GM20431 (cell line): ENCODE data around the gene GALNT7.

ENCODE experiments used
- in situ Hi-C: fragments of 300-500 bp; cut with MseI, MboI; formaldehyde crosslinking; loops from one replicate; pipeline ENCODE4 v1.15.0; 2020; ENCODE audit warnings: low sequenced_read_pairs; ENCODE audit not compliant: unreplicated experiment

GALNT7 gene

DNA sequence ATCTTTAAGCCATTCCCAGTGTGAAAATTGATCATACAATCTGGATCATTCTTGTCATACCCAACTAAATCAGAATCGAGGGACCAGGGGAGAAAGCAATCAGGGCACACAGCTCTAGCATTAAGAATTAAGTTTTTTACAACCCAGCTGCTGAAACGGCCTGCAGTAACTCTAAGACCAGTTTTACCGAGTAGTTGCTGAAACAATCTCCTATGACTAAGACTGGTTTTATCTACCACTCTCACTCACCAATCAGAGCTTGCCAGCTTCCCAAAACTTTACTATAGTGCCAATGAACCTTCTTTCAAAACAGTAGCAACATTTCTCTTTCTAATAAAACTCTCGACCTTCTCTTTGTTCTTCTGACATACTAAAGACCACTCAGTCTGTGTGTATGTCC is 199.3 kb downstream of the GALNT7 start:
- in situ Hi-C loops, result no loop called here

DNA sequence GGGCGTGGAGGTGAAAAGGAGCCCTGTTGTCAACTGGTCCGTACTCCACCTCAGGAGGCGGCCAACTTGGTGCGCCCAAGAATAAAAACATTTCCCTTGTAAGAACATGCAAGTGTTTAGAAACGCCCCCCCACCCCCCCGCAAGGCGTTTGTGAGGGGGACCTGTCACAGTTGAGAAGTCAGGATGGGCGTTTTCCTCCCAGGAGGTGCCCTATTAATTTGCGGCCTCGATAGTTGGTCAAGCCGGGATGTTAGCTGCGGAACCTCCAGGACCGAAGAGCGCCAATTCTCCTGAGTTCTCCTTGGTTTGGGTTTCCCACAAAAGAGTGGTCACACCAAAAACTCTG is 201.5 kb downstream of the GALNT7 start:
- in situ Hi-C loops, result no loop called here

DNA sequence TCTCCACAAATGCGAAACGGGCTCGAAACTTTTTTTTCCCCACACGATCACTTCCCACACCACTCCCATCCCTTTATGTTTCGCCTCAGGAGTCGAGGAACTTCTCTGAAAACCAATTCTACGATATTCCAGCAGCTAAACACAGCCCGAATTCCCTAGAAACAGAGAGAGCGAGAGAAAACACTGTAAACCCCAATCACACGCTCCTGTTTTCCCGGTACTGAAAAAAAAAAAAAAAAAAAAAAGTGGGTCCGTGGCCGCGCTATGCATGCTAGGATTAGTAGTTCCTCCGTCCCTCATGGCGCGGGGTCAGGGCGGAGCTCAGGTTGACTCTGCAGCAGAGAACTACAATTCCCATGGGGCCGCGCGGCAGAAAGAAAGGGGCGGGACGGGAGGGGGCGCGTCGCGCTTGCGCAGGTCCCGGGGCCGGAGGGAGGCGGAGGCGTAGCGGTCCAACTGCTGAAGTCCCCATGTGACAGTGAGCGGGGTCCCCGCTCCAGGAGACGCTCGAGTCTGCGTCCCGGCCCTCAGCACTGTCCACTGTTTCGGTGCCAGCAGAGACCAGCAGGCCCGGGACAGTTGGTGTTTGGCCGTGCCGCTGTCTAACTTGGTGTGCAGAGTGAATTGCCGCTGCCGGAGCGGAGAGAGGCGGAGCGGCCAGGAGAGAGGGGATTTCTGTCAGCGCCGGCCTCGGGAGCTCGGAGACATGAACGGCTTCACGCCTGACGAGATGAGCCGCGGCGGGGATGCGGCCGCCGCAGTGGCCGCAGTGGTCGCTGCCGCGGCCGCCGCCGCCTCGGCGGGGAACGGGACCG is 202.1 kb downstream of the GALNT7 start, which contains the start of gene SAP30:
SAP30 (plus strand) TSS at position 478 of the 815 bp plus-strand sequence; CDS start at position 707, 229 bp downstream.
- in situ Hi-C loops, result no loop called here

DNA sequence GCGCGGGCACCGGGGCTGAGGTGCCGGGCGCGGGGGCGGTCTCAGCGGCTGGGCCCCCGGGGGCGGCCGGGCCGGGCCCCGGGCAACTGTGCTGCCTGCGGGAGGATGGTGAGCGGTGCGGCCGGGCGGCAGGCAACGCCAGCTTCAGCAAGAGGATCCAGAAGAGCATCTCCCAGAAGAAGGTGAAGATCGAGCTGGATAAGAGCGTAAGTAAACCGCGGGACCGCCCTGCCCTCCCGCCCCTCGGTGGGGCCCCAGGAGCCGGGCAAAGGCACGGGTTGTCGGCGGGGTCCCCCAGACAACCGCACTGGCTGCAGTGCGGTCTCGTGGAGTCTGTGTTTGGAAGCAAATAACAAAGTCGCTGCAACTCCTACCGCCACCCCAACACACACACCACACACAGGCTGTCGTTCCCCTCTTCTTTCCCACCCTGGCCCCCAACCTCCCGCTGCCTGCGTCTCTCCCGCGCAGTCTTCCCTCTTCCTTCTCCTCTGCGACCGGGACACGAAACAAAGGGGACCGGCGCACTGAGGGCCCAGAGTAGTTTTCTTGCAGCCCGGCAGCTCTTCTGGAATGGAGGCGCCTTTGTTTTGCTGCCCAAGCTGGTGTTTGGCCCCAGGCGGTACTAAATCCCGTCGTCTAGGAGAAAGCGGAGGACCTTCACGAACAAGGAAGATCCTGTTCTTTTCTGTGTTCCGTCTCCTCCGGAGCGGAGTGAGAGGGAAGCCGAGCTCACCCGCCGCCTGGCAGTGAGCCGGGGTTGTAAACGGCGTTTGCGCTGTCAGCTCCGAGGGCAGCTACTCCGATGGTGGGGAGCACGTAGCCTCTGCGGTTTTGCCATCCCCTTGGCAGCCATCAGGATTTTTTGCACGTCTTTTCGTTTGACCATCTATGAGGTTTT is 202.9 kb downstream of the GALNT7 start:
- in situ Hi-C loops, result no loop called here
